DOHH2 (cell line): ENCODE results near the gene BEND3.
"Not testable (repeated sequence)": the region's sequence is repeated elsewhere in the genome, so short reads cannot be mapped to it uniquely, and the experiment has no call there.

ENCODE experiments used
- H3F3A ChIP-seq: fragments of 200-600 bp; sonication (generic), shearing (Covaris generic); 2 replicates; pipeline ENCODE4 v1.6.0; 2016; ENCODE audit warnings: antibody characterized with exemption, mild to moderate bottlenecking; ENCODE audit not compliant: control insufficient read depth, insufficient read depth
- H3K27ac ChIP-seq: fragments of 200-600 bp; sonication (generic); 2 replicates; pipeline ENCODE4 v1.5.1; 2014; ENCODE audit warnings: low read depth, mild to moderate bottlenecking, low read length, moderate library complexity
- H3K27me3 ChIP-seq: fragments of 200-600 bp; sonication (generic); 2 replicates; pipeline ENCODE4 v1.6.1; 2014; ENCODE audit warnings: mild to moderate bottlenecking, low read length, mixed read lengths; ENCODE audit not compliant: control insufficient read depth
- H3K36me3 ChIP-seq: fragments of 200-600 bp; sonication (generic); 2 replicates; pipeline ENCODE4 v1.6.1; 2014; ENCODE audit warnings: mild to moderate bottlenecking, low read length, moderate library complexity, mixed read lengths; ENCODE audit not compliant: control insufficient read depth
- H3K4me1 ChIP-seq: fragments of 200-600 bp; sonication (generic); 2 replicates; pipeline ENCODE4 v1.6.1; 2014; ENCODE audit warnings: mild to moderate bottlenecking, low read length, mixed read lengths; ENCODE audit not compliant: control insufficient read depth
- H3K4me2 ChIP-seq: fragments of 200-600 bp; sonication (generic); 2 replicates; pipeline ENCODE4 v1.6.0; 2014; ENCODE audit warnings: mild to moderate bottlenecking, low read length, moderate library complexity
- H3K4me3 ChIP-seq: fragments of 200-600 bp; sonication (generic); 2 replicates; pipeline ENCODE4 v1.5.1; 2014; ENCODE audit warnings: mild to moderate bottlenecking, low read length, mixed read lengths
- H3K79me2 ChIP-seq: fragments of 200-600 bp; sonication (generic); 2 replicates; pipeline ENCODE4 v1.6.1; 2014; ENCODE audit warnings: mild to moderate bottlenecking, low read length, mixed read lengths; ENCODE audit not compliant: control insufficient read depth
- H3K9me2 ChIP-seq: fragments of 200-600 bp; sonication (generic); replicated peaks from 2 replicates; pipeline ENCODE4 v1.6.1; 2014; ENCODE audit warnings: mild to moderate bottlenecking, low read length, mixed read lengths; ENCODE audit not compliant: control insufficient read depth
- H3K9me3 ChIP-seq: fragments of 200-600 bp; sonication (generic); 2 replicates; pipeline ENCODE4 v1.6.1; 2014; ENCODE audit warnings: antibody characterized with exemption, low read length, mixed read lengths; ENCODE audit not compliant: control insufficient read depth, insufficient read depth
- H4K20me1 ChIP-seq: fragments of 200-600 bp; sonication (generic); 2 replicates; pipeline ENCODE4 v1.6.0; 2014; ENCODE audit warnings: low read depth, mild to moderate bottlenecking, antibody characterized with exemption, low read length, moderate library complexity; ENCODE audit not compliant: control insufficient read depth, insufficient read depth
- EZH2phosphoT487 ChIP-seq: fragments of 200-600 bp; sonication (generic); IDR thresholded peaks from 2 replicates; pipeline ENCODE4 v1.6.1; 2017; ENCODE audit warnings: borderline replicate concordance, mild to moderate bottlenecking, antibody characterized with exemption, low read length, moderate library complexity, mixed read lengths
- TF ChIP-seq, protein P1 (sequence below): fragments of 200-600 bp; sonication (generic); IDR thresholded peaks from one replicate; pipeline ENCODE4 v1.5.1; 2014; ENCODE audit warnings: antibody characterized with exemption, mild to moderate bottlenecking, low read depth, low read length; ENCODE audit not compliant: poor library complexity, severe bottlenecking

Gene BEND3

DNA sequence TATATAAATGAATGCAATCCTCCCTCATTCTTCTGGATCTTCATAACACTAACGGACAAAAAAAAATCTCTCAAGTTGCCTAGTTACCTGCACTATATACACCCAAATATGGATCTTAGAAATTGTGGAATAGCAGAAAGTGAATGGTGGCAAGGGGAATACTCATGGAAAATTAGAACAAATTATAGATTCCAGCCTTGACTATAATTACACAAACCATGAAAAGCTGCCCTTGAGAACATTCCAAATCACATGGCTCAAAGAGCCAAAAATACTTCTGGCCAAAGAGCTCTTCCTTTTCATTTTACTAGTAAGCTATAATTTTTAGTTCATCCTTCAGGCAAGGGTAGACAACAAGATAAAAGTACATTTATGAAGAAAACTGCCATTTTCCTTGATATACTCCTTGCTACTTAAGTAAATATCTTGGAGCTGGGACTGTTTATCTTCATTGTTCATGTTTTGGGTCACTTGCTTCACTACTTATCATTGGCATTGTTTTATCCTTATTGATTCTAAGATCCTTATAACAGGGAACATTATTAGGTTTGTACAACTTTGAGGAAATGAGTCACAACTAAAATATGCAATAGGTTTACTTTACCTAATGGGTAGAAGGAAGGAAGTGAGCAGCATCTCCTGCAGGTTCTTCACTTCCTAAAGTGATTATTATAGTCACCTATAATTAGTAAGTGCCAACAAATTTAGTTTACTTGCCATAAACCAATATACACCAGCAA is 93.7 kb downstream of the BEND3 start:
- TF ChIP-seq EZH2phosphoT487, result no peak
- TF ChIP-seq, protein P1, sequence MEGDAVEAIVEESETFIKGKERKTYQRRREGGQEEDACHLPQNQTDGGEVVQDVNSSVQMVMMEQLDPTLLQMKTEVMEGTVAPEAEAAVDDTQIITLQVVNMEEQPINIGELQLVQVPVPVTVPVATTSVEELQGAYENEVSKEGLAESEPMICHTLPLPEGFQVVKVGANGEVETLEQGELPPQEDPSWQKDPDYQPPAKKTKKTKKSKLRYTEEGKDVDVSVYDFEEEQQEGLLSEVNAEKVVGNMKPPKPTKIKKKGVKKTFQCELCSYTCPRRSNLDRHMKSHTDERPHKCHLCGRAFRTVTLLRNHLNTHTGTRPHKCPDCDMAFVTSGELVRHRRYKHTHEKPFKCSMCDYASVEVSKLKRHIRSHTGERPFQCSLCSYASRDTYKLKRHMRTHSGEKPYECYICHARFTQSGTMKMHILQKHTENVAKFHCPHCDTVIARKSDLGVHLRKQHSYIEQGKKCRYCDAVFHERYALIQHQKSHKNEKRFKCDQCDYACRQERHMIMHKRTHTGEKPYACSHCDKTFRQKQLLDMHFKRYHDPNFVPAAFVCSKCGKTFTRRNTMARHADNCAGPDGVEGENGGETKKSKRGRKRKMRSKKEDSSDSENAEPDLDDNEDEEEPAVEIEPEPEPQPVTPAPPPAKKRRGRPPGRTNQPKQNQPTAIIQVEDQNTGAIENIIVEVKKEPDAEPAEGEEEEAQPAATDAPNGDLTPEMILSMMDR, result no peak
- Histone ChIP-seq H3K36me3 (no peaks in the 10 kb centered on the region), H3K27me3 (no peaks in the 10 kb centered on the region), H3K79me2 (no peaks in the 10 kb centered on the region), H3K9me3 (no peaks in the 10 kb centered on the region), H4K20me1 (no peaks in the 10 kb centered on the region), H3K27ac (no peak overlapping the region), H3K4me1 (no peaks in the 10 kb centered on the region), H3K4me3 (no peak overlapping the region), H3F3A (no peaks in the 10 kb centered on the region), H3K4me2 (no peak overlapping the region), H3K9me2 (no peaks in the 10 kb centered on the region)

DNA sequence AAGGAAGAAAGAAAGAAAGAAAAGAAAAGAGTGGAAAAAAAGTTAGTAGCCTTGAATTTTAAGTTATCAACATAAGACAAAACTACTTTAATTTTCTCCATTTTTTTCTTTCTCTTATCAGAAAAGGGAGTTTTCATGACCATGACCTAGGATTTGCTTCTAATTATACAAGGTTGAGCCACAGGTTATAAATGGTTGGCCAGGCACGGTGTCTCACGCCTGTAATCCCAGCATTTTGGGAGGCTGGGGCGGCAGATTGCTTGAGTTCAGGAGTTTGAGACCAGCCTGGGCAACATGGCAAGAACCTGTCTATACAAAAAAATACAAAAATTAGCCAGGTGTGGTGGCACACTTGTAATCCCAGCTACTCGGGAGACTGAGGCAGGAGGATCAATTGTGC is 95.1 kb downstream of the BEND3 start:
- Histone ChIP-seq H3K79me2 (no peaks in the 10 kb centered on the region), H3K4me2 (no peak overlapping the region), H3K27ac (no peak overlapping the region), H3K9me3 (no peaks in the 10 kb centered on the region), H3K27me3 (no peaks in the 10 kb centered on the region), H3K4me1 (no peaks in the 10 kb centered on the region), H3K4me3 (no peak overlapping the region), H3K36me3 (no peaks in the 10 kb centered on the region), H3F3A (no peaks in the 10 kb centered on the region), H4K20me1 (no peaks in the 10 kb centered on the region), H3K9me2 (no peaks in the 10 kb centered on the region)
- no peak for TF ChIP-seq EZH2phosphoT487
- TF ChIP-seq, protein P1, result no peak

DNA sequence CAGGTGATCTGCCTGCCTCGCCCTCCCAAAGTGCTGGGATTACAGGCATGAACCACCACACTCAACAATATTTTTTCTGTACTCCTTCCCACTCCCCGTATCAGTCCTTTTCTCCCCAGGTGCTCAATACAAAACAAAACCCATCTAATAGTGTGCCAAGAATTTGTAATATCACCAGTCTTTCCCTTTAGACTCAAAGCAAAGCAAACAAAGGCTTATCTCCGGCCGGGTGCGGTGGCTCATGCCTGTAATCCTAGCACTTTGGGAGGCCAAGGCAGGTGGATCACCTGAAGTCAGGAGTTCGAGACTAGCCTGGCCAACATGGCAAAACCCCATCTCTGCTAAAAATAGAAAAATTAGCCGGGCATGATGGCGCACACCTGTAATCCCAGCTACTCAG is 95.7 kb downstream of the BEND3 start:
- H3K4me3 ChIP-seq, H3K27me3 ChIP-seq, H3K4me2 ChIP-seq, H4K20me1 ChIP-seq, H3K36me3 ChIP-seq, H3K79me2 ChIP-seq, H3K27ac ChIP-seq, H3K4me1 ChIP-seq, H3F3A ChIP-seq, H3K9me2 ChIP-seq, H3K9me3 ChIP-seq: not testable (repeated sequence)

DNA sequence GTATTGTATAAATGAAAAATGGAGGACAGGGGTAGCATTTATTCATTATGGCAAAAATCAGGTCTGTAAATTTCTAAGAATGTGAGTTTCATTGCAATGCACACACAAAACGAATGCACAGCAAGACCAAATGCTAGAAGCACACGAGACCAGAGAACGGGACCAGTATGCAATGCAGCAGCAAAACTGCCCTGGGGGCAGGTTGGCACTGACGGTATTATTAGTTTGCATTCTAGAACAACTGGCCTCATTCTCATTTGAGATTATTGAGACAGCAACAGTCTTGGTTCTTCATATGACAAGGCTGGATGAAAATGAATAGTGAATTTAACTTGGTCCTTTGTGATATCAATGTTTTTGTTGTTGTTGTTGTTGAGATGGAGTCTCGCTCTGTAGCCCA is 96.3 kb downstream of the BEND3 start:
- Histone ChIP-seq H3K27ac (no peak overlapping the region), H3K9me2 (no peaks in the 10 kb centered on the region), H3K4me3 (no peak overlapping the region), H3K36me3 (no peaks in the 10 kb centered on the region), H3F3A (no peaks in the 10 kb centered on the region), H3K27me3 (no peaks in the 10 kb centered on the region), H3K9me3 (no peaks in the 10 kb centered on the region), H4K20me1 (no peaks in the 10 kb centered on the region), H3K4me1 (no peaks in the 10 kb centered on the region), H3K79me2 (no peaks in the 10 kb centered on the region), H3K4me2 (no peak overlapping the region)
- no peak for TF ChIP-seq EZH2phosphoT487
- TF ChIP-seq, protein P1, result no peak
